ENCODE measurements around the gene DOCK10.

GRCh38 chr2:224734949-224735348 lies 307.3 kb downstream of the DOCK10 start:
- TF ChIP-seq CTCF (IDR thresholded peaks at IDR 0.05; ENCODE audit: extremely low read depth in 1 of 2, insufficient read depth in 1 of 2, low read depth in 1 of 2, low read length in 2 of 2) (no peak), EZH2 (IDR thresholded peaks at IDR 0.05; ENCODE audit: borderline replicate concordance, low read depth, low read length, severe bottlenecking) (no peak), POLR2AphosphoS5 (IDR thresholded peaks at IDR 0.05; ENCODE audit: insufficient read depth, low read depth, low read length) (no peak), POLR2A (IDR thresholded peaks at IDR 0.05; ENCODE audit: low read depth, low read length) (no peak)
